ENCODE data around the gene SIPA1L3.

- TF ChIP-seq POLR2A (IDR thresholded peaks at IDR 0.05) (no peak), CTCF (IDR thresholded peaks at IDR 0.05 in 4 of 5, conservative IDR thresholded peaks at IDR 0.05 in 1 of 5) (no peak)
Measured at GRCh38 chr19:38162632-38163031, 255.6 kb downstream of the SIPA1L3 start.
